T-helper 1 cell treated with Interleukin-12 subunit alpha and Interleukin-12 subunit beta and Interleukin-4 antibody, amounts not matched to agents 30 μg/mL and 1 μg/mL, for 36 hours (primary cell): Measurements from ENCODE around the gene PDCL2.
"Not testable (repeated sequence)": the region's sequence is repeated elsewhere in the genome, so short reads cannot be mapped to it uniquely, and the experiment has no call there.

Experiments
- H3K27ac Mint-ChIP-seq: one replicate; pipeline ENCODE4 v1.8.0; 2021; ENCODE audit warnings: mild to moderate bottlenecking, mixed read lengths
- H3K27me3 Mint-ChIP-seq: one replicate; pipeline ENCODE4 v1.8.0; 2021; ENCODE audit warnings: low read depth, mixed read lengths
- H3K36me3 Mint-ChIP-seq: one replicate; pipeline ENCODE4 v1.8.0; 2021; ENCODE audit warnings: low read depth, mixed read lengths
- H3K4me1 Mint-ChIP-seq: one replicate; pipeline ENCODE4 v1.8.0; 2021; ENCODE audit warnings: low read depth, mixed read lengths
- H3K4me3 Mint-ChIP-seq: one replicate; pipeline ENCODE4 v1.8.0; 2021; ENCODE audit warnings: mild to moderate bottlenecking, moderate library complexity, mixed read lengths
- H3K9me3 Mint-ChIP-seq: one replicate; pipeline ENCODE4 v1.8.0; 2021; ENCODE audit warnings: mixed read lengths

The PDCL2 gene

DNA sequence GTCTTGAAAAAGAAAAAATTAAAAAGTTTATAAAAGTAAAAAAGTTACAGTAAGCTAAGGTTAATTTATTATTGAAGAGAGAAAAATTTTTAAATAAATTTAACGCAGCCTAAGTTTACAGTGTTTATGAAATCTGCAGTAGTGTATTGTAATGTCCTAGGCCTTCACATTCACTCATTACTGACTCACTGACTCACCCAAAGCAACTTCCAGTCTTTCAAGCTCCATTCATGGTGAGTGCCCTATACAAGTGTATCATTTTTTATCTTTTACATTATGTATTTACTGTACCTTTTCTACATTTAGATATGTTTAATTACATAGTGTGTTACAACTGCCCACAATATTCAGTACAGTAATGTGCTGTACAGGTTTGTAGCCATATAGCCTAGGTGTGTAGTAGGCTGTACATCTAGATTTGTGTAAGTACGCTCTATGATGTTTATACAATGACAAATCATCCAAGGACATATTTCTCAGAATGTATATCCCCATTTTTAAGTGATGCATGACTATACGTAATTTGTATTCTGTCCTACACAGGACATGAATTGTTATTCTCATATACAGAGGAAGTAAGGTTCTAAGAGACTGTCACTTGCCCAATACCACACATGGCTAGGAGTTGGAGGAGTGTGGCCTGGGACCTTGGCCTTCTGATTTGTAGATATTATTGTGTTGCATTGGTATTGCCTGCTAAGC lies 19.5 kb upstream of the PDCL2 start:
- Mint-ChIP-seq H3K36me3 (no peaks in the 10 kb centered on the region), H3K4me3 (no peak overlapping the region), H3K27me3 (no peaks in the 10 kb centered on the region), H3K27ac (no peak overlapping the region), H3K4me1 (peaks cover 4% of the 10 kb centered on the region), H3K9me3 (no peaks in the 10 kb centered on the region)

DNA sequence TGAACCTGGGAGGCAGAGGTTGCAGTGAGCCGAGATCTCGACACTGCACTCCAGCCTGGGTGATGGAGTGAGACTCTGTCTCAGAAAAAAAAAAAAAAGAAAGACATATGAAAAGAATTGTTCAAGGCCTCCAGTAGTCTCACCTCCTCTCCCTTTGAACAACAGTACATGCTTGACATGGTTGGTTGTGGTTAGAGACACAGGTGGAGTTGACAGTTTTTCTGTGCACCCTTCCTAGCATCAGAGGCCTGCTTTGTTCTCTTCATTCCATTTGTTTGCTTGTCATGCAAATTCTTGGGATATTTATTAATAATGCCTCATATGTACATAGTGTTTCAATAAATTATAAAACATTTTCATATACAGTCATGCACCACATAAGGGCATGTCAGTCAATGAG lies 18.3 kb upstream of the PDCL2 start:
- Mint-ChIP-seq H3K36me3 (no peaks in the 10 kb centered on the region), H3K9me3 (no peaks in the 10 kb centered on the region), H3K4me1 (peaks cover 4% of the 10 kb centered on the region), H3K27ac (no peak overlapping the region), H3K4me3 (no peak overlapping the region), H3K27me3 (no peaks in the 10 kb centered on the region)

DNA sequence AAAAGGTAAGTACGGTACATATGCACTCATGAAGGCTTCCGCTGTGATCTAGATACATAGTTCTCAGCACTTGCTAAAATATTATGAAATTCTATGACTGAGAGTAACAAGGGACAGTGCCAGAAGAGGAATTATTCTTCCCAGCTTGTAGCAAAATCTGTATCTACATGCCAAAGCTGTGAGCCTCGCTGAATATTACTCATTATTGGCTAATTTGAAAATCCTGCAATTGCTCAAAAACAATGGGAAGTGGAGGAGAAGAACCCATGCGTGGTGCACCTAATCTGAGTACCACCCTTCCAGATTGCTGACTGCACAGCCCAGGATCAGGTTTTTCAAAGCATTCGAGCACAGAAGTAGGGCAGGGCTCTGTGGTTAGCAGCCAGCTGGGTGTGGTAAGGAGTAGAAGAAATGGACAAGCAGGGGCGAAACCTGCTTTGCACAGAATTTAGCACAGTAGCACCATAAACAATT lies 17.4 kb upstream of the PDCL2 start:
- H3K36me3 Mint-ChIP-seq: no peaks in the 10 kb centered on the region
- H3K4me1 Mint-ChIP-seq: peaks cover 4% of the 10 kb centered on the region
- no peaks in the 10 kb centered on the region for H3K9me3 Mint-ChIP-seq
- H3K4me3 Mint-ChIP-seq: no peak overlapping the region
- H3K27ac Mint-ChIP-seq: no peak overlapping the region
- no peaks in the 10 kb centered on the region for H3K27me3 Mint-ChIP-seq

DNA sequence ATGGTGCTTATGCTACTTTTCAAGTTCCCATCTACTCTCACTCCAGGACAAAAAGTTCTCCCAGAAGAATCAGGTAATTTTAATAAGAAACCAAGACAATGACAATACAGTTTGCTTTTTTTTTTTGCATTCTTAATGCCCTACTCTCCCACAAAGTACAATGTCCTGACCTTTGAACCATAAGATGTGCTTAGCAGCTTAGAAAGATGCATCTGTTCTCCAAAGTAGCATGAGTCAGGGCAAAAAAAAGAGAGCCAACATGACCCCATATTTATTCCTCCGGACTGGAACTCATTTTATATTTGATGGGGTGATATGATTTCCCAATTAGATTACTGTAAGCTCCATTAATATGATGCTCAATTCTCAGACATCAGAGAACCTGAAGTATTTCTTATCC lies 16.5 kb upstream of the PDCL2 start:
- Mint-ChIP-seq H3K4me3 (no peak overlapping the region), H3K4me1 (peaks cover 4% of the 10 kb centered on the region), H3K9me3 (no peaks in the 10 kb centered on the region), H3K36me3 (no peaks in the 10 kb centered on the region), H3K27me3 (no peaks in the 10 kb centered on the region), H3K27ac (no peak overlapping the region)

DNA sequence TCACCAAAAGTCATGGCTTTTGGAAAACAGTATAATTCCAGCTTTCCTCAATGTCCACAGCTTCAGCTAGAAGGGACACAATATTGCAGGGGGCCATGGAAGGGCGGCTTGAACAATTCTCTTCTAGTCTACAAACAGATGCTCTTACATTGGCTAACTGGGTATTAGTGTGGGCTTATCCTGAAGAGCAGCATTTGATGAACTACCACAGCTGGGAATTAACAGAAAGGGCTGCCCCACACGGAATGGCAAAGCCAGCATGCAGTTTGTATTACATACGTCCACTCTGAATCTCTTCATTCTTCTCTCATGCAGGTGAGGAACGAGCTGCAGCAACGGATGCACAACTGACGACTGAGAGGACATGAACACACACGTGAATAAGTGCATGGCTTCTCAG lies 13.0 kb upstream of the PDCL2 start:
- H3K27ac Mint-ChIP-seq: no peak overlapping the region
- no peak overlapping the region for H3K4me3 Mint-ChIP-seq
- peaks cover 6% of the 10 kb centered on the region for H3K27me3 Mint-ChIP-seq
- H3K4me1 Mint-ChIP-seq: peaks cover 4% of the 10 kb centered on the region
- H3K36me3 Mint-ChIP-seq: no peaks in the 10 kb centered on the region
- H3K9me3 Mint-ChIP-seq: no peaks in the 10 kb centered on the region

DNA sequence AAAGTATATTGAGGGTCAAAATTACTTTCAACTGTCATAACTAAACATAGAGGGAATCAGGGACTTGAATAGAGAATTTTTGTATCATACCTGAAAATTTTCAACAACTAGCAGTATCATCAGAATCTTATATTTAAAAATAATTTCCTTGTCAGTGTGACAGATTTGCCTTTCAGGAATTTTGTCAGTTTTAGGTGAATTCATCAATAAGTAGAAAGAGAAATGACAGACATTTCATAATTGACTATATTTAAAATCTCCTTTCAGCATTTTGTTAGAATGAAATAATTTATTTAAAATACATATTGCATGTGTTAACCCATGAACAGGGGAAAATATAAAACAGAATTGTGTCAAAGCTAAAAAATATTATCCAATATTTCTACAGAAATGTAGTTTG lies 8.6 kb upstream of the PDCL2 start:
- H3K27ac Mint-ChIP-seq: no peak overlapping the region
- no peaks in the 10 kb centered on the region for H3K36me3 Mint-ChIP-seq
- no peak overlapping the region for H3K4me3 Mint-ChIP-seq
- peaks cover 18% of the 10 kb centered on the region for H3K27me3 Mint-ChIP-seq
- no peaks in the 10 kb centered on the region for H3K9me3 Mint-ChIP-seq
- H3K4me1 Mint-ChIP-seq: no peaks in the 10 kb centered on the region

DNA sequence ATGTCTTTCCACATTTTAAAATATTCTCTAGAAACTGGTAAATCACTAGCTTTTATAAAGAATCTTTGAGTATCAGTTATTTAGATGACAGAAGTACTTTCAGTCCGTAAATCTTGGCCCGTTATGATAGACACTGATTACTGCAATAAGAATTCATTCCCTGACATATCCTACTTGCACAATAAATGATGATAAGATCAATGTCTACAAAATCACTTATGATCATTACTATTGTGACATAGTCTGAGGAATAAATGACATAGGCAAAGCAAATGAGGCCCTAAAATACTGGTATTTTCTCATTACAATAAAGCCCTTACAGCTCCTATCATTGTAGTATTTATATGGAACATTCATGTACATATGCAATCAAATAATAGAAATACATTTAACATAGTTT lies 6.6 kb upstream of the PDCL2 start:
- no peaks in the 10 kb centered on the region for H3K4me1 Mint-ChIP-seq
- no peak overlapping the region for H3K27ac Mint-ChIP-seq
- peaks cover 18% of the 10 kb centered on the region for H3K27me3 Mint-ChIP-seq
- H3K4me3 Mint-ChIP-seq: no peak overlapping the region
- H3K9me3 Mint-ChIP-seq: no peaks in the 10 kb centered on the region
- H3K36me3 Mint-ChIP-seq: no peaks in the 10 kb centered on the region

DNA sequence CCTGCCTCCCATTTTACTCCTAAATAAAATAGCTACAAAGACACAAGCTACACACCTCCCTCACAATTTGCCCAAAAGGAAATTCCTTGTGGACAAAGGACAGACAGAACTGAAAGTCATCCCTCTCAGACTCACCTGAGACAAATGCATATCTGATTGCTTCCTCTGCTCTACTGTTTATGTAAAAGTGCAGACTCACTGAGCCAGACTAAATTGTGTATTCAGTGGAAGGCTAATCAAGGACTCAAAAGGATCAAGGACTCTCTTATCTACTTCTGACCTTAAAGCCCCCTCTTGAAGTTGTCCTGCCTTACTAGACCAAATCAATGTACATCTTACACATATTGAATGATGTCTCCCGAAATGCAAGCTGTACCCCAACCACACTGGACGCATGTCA lies 3.9 kb downstream of the PDCL2 start:
- Mint-ChIP-seq H3K36me3 (no peaks in the 10 kb centered on the region), H3K4me3 (no peak overlapping the region), H3K27me3 (no peaks in the 10 kb centered on the region), H3K27ac (no peak overlapping the region), H3K4me1 (no peaks in the 10 kb centered on the region), H3K9me3 (peaks cover 15% of the 10 kb centered on the region)

DNA sequence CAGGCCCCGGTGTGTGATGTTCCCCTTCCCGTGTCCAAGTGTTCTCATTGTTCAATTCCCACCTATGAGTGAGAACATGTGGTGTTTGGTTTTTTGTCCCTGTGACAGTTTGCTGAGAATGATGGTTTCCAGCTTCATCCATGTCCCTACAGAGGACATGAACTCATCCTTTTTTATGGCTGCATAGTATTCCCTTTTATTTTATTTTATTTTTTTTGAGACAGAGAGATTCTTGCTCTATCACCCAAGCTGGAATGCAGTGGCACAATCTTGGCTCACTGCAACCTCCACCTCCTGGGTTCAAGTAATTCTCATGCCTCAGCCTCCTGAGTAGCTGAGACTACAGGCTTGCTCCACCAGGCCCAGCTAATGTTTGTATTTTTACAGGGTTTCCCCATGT lies 9.3 kb downstream of the PDCL2 start:
- H3K4me1 Mint-ChIP-seq, H3K27me3 Mint-ChIP-seq, H3K27ac Mint-ChIP-seq, H3K36me3 Mint-ChIP-seq, H3K4me3 Mint-ChIP-seq: not testable (repeated sequence)
- H3K9me3 Mint-ChIP-seq: peaks cover 11% of the 10 kb centered on the region

DNA sequence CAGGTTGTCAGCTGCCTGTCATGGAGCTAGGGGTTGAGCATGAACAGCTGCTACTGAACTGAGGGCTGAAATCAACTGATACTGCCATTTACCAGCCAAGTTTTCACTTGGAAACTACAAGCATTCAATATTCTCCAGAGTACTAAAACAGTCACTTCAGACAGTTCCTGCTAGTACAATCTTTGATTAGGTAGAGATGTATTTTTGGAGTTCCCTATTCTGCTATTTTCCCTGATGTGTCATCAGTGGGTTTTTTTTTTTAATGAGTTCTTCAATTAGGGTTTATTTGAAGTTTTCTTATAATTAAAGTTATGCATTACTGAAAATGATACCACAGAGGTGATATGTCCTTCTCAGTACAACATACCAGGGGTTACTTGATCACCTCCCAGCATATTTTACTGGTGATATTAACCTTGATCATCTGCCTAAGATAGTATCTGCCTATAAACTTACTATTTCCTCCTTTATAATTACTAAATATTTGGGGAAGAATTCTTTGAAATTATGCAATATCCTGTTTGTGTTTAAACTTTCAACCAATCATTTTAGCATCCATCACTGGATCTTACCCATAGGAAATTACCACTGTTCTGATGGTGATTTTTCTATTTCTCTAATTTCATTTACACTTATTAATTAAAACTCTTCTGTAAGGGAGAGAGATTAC lies 13.6 kb downstream of the PDCL2 start:
- H3K4me3 Mint-ChIP-seq: no peak overlapping the region
- H3K27me3 Mint-ChIP-seq: peaks cover 4% of the 10 kb centered on the region
- no peaks in the 10 kb centered on the region for H3K4me1 Mint-ChIP-seq

DNA sequence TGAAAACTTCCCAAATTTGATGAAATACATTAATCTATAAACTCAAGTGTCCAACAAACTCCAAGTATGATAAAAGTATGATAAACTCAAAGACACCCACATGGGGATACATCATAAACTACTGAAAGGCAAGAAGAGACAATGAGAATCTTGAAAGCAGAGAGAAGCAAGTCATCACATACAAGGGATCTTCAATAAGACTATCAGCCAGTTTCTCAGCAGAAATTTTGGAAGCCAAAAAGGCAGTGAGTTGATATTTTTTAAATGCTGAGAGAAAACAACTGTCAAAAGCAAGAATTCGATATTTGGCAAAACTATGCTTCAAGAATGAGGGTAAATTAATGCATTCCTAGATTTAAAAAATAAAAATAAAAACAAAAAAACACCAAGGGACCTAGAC lies 16.5 kb downstream of the PDCL2 start:
- H3K27me3 Mint-ChIP-seq: peaks cover 4% of the 10 kb centered on the region
- no peak overlapping the region for H3K27ac Mint-ChIP-seq
- no peaks in the 10 kb centered on the region for H3K4me1 Mint-ChIP-seq
- no peak overlapping the region for H3K4me3 Mint-ChIP-seq
- H3K36me3 Mint-ChIP-seq: no peaks in the 10 kb centered on the region
- H3K9me3 Mint-ChIP-seq: peaks cover 23% of the 10 kb centered on the region

More for the DNA sequence above, 13.6 kb downstream of the PDCL2 start:
- peaks cover 28% of the 10 kb centered on the region for H3K9me3 Mint-ChIP-seq
- H3K27ac Mint-ChIP-seq: no peak overlapping the region
- H3K36me3 Mint-ChIP-seq: no peaks in the 10 kb centered on the region

DNA sequence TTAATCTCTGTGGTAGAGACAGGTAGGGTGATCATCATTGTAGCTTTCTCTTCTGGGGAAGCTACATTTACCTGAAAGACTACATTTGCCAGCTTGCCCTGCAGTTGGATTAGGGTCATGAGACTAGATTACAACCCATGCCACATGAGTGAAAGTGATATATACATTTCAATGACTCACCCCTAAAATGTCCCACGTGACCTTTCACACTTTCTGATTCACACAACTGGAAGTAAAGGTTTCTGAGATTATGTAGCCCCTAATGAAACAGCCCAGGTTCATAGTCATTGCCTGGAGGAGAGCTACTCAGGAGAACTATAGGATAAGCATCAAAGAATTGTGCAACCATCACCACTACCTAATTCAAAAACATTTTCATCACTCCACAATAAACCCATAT lies 17.8 kb downstream of the PDCL2 start:
- Mint-ChIP-seq H3K36me3 (no peaks in the 10 kb centered on the region), H3K4me1 (no peaks in the 10 kb centered on the region), H3K9me3 (peaks cover 23% of the 10 kb centered on the region), H3K27me3 (peaks cover 4% of the 10 kb centered on the region), H3K27ac (no peak overlapping the region), H3K4me3 (no peak overlapping the region)

DNA sequence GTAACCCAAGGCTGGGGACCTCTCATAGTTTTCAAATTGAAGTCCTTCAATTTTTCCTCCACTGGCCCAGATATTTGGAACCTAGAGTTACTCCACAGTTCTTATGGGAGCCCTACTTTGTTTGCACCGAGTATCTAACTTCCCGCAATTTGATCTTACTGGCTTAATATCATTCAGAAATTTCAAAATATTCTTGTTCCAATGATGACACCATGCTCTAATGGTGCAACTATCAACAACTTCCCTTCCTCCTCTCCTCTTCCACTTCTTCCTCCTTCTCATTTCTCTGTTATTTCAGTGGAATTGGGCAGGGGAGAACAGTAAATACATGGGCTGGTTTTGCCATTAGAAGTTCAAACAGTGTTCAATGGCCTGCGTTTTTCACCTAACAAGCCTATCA lies 20.2 kb downstream of the PDCL2 start:
- no peaks in the 10 kb centered on the region for H3K4me1 Mint-ChIP-seq
- peaks cover 13% of the 10 kb centered on the region for H3K9me3 Mint-ChIP-seq

DNA sequence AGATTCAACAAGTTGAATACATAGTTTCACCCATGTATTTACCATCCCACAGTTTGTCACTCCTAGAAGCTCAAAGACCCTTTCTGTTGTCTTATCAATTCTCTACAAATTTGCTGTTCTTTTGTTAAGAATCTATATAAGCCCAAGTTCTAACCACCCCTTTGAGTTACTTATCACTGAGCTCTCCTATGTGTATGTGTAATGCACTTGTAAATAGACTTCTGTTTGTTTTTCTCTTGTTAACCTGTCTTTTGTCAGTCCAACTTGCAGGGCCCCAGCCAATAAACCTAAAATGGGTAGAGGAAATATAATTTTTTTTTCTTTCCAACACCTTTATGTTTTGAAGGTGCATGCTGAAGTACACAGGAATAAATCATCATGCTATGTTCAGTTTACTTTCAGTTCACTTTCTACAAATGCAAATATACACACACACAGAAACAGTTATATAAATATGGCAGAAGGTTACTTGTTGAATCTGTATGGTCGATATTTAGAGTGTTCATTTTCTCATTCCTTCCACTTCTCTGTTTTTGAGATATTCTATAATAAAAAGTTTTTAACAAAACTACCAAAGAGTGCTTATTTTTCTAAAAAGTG lies 23.0 kb downstream of the PDCL2 start:
- Mint-ChIP-seq H3K9me3 (no peaks in the 10 kb centered on the region), H3K4me1 (no peaks in the 10 kb centered on the region), H3K27me3 (no peaks in the 10 kb centered on the region), H3K36me3 (no peaks in the 10 kb centered on the region), H3K27ac (no peak overlapping the region), H3K4me3 (no peak overlapping the region)

More for the DNA sequence above, 20.2 kb downstream of the PDCL2 start:
- no peaks in the 10 kb centered on the region for H3K27me3 Mint-ChIP-seq
- H3K4me3 Mint-ChIP-seq: no peak overlapping the region
- H3K27ac Mint-ChIP-seq: no peak overlapping the region
- H3K36me3 Mint-ChIP-seq: no peaks in the 10 kb centered on the region

DNA sequence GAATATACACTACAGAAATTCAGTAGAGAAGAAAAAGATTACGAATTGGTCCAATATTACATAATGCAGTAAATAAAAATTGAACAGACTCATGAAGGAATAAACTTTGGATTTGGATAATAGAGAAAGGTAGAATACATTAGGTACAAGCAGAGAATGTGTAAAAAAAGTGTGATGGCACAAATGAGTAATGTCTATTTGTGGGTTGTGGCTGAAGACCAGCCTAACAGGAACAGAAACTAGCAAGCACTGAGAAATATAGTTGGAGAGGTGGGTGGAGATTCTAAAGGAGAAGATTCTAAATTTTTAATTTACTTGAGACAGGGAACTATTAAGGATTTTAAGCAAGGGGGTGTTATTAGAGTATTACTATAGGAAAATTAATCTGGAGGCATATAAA lies 30.2 kb downstream of the PDCL2 start:
- Mint-ChIP-seq H3K36me3 (no peaks in the 10 kb centered on the region), H3K27me3 (peaks cover 9% of the 10 kb centered on the region), H3K4me1 (peaks cover 7% of the 10 kb centered on the region), H3K27ac (no peak overlapping the region), H3K9me3 (peaks cover 12% of the 10 kb centered on the region), H3K4me3 (no peak overlapping the region)
